HCT116 (cell line): ENCODE results near the gene SMIM10L2A. TPM values are rescaled to one million over a fixed set of nuclear protein-coding genes. Genes with fewer than 3 reads are reported as not detected.

Experiments
- ATAC-seq: fragments of 200-7000 bp; cut with Tn5 transposase; 2 replicates; pipeline ENCODE4 v1.9.1; 2020; ENCODE audit warnings: mild to moderate bottlenecking, moderate library complexity
- BruUV-seq: library from RNA; stranded (reverse); fragments of 400-500 nt; replicated peaks from 2 replicates; lab custom pipeline; 2021; lab: Mats Ljungman, UMichigan
- CTCF ChIA-PET: fragments of 300-600 bp; sonication (Branson Sonifier 250); formaldehyde crosslinking; loops from one replicate; lab custom pipeline; 2021; ENCODE audit warnings: antibody characterized with exemption; lab: Charles Lee
- POLR2A ChIA-PET: fragments of 300-600, 350-600 bp; sonication (Branson Sonifier 250); formaldehyde crosslinking; loops from one replicate; lab custom pipeline; 2021; ENCODE audit warnings: antibody characterized with exemption; lab: Charles Lee
- RAD21 ChIA-PET, 2 experiments: fragments of 300-600 bp; sonication (Branson Sonifier 250); formaldehyde crosslinking; loops; one replicate each; lab custom pipeline; 2023; ENCODE audit warnings: low total read pairs in 2 of 2; ENCODE audit not compliant: uncharacterized antibody in 2 of 2, unreplicated experiment in 2 of 2, low non-redundant PET in 1 of 2; lab: Charles Lee
- DNase-seq: peaks from one replicate; pipeline ENCODE4 v3.0.0-alpha.2; 2010; ENCODE audit warnings: low read depth, low spot score
- H2AFZ ChIP-seq: fragments of 200-600 bp; shearing (Covaris generic), sonication (generic); 2 replicates; pipeline ENCODE4 v1.6.1; 2017; ENCODE audit warnings: low read depth, mixed run types, mixed read lengths, antibody characterized with exemption, low read length; ENCODE audit not compliant: poor library complexity, severe bottlenecking
- H3K27ac ChIP-seq: 2 replicates; pipeline ENCODE4 v1.5.1; 2012; ENCODE audit warnings: low read depth, low read length
- H3K27me3 ChIP-seq: fragments of 200-600 bp; sonication (generic); 2 replicates; pipeline ENCODE4 v1.6.1; 2016; ENCODE audit warnings: mixed run types, low read length, mixed read lengths; ENCODE audit not compliant: insufficient read depth
- H3K36me3 ChIP-seq, 2 experiments: fragments of 200-500 bp in 1 of 2; fragments of 200-600 bp in 1 of 2; sonication (Bioruptor generic) in 1 of 2; sonication (generic) in 1 of 2; 2 replicates each; pipeline versions ENCODE4 v1.5.1 to v1.6.1; 2014 to 2016; ENCODE audit warnings: low read length in 2 of 2, inconsistent platforms in 1 of 2, mixed read lengths in 1 of 2, mixed run types in 1 of 2; ENCODE audit not compliant: insufficient read depth in 2 of 2, control insufficient read depth in 1 of 2
- H3K4me1 ChIP-seq, 2 experiments: fragments of 200-600 bp in 1 of 2; sonication (generic) in 1 of 2; 2 replicates each; pipeline versions ENCODE4 v1.5.1 to v1.6.1; 2012 to 2017; ENCODE audit warnings: low read length in 2 of 2, inconsistent platforms in 1 of 2, mild to moderate bottlenecking in 1 of 2, mixed read lengths in 1 of 2, mixed run types in 1 of 2, moderate library complexity in 1 of 2; ENCODE audit not compliant: insufficient read depth in 2 of 2, control insufficient read depth in 1 of 2
- H3K4me2 ChIP-seq: fragments of 200-600 bp; sonication (generic); 2 replicates; pipeline ENCODE4 v1.6.1; 2017; ENCODE audit warnings: mixed run types, low read length, mixed read lengths
- H3K4me3 ChIP-seq, 2 experiments: fragments of 200-600 bp in 1 of 2; sonication (generic) in 1 of 2; replicated peaks in 1 of 2; 2 replicates each; pipeline ENCODE4 v1.5.1; 2011 to 2016; ENCODE audit warnings: low read length in 2 of 2, control low read depth in 1 of 2, low read depth in 1 of 2, mild to moderate bottlenecking in 1 of 2, mixed read lengths in 1 of 2, mixed run types in 1 of 2
- H3K79me2 ChIP-seq: fragments of 200-600 bp; sonication (generic); 2 replicates; pipeline ENCODE4 v1.6.1; 2017; ENCODE audit warnings: mild to moderate bottlenecking, mixed run types, low read length, moderate library complexity, mixed read lengths; ENCODE audit not compliant: insufficient read depth
- H3K9ac ChIP-seq: fragments of 200-600 bp; sonication (generic); 2 replicates; pipeline ENCODE4 v1.6.1; 2016; ENCODE audit warnings: low read length, mixed read lengths
- H3K9me2 ChIP-seq: fragments of 200-600 bp; sonication (generic), shearing (Covaris generic); 2 replicates; pipeline ENCODE4 v1.6.1; 2017; ENCODE audit warnings: mixed run types, mild to moderate bottlenecking, moderate library complexity; ENCODE audit not compliant: insufficient read depth
- H3K9me3 ChIP-seq, 2 experiments: fragments of 200-500 bp in 1 of 2; fragments of 200-600 bp in 1 of 2; sonication (Bioruptor generic) in 1 of 2; sonication (generic) in 1 of 2; 2 replicates each; pipeline ENCODE4 v1.6.1; 2014 to 2017; ENCODE audit warnings: low read length in 2 of 2, mixed read lengths in 2 of 2, inconsistent platforms in 1 of 2, low read depth in 1 of 2, mild to moderate bottlenecking in 1 of 2, mixed run types in 1 of 2, moderate library complexity in 1 of 2; ENCODE audit not compliant: control insufficient read depth in 1 of 2, insufficient read depth in 1 of 2
- H4K20me1 ChIP-seq: fragments of 200-600 bp; sonication (generic), shearing (Covaris generic); 2 replicates; pipeline ENCODE4 v1.6.1; 2017; ENCODE audit warnings: mixed run types, mild to moderate bottlenecking, moderate library complexity; ENCODE audit not compliant: insufficient read depth
- CEBPB ChIP-seq: IDR thresholded peaks from 2 replicates; pipeline ENCODE4 v1.6.1; 2012; ENCODE audit warnings: low read depth
- EGR1 ChIP-seq: IDR thresholded peaks from 2 replicates; pipeline ENCODE4 v1.6.1; 2012; ENCODE audit warnings: low read depth
- EZH2 ChIP-seq: fragments of 200-600 bp; sonication (generic); IDR thresholded peaks from 2 replicates; pipeline ENCODE4 v1.6.1; 2017; ENCODE audit warnings: antibody characterized with exemption, mixed run types
- RAD21 ChIP-seq: IDR thresholded peaks from 2 replicates; pipeline ENCODE4 v1.6.1; 2012; ENCODE audit warnings: low read depth, mild to moderate bottlenecking
- REST ChIP-seq: IDR thresholded peaks from 2 replicates; pipeline ENCODE4 v1.6.1; 2012; ENCODE audit warnings: low read depth
- YY1 ChIP-seq: IDR thresholded peaks from 2 replicates; pipeline ENCODE4 v1.6.1; 2011; ENCODE audit warnings: low read length, low read depth, moderate library complexity, mild to moderate bottlenecking; ENCODE audit not compliant: insufficient replicate concordance; ENCODE audit errors: extremely low read depth
- ZFX ChIP-seq: fragments of 450-650 bp; IDR thresholded peaks from 2 replicates; pipeline ENCODE4 v1.6.1; 2017
- ZNF274 ChIP-seq: fragments of 200-500 bp; sonication (Bioruptor generic); IDR thresholded peaks from 2 replicates; pipeline ENCODE4 v1.6.1; 2014; ENCODE audit warnings: mild to moderate bottlenecking, low read depth, low read length, inconsistent platforms
- intact Hi-C: fragments of 100-400 bp; cut with micrococcal nuclease; formaldehyde crosslinking; loops from 2 replicates; pipeline ENCODE4 v1.10.0; 2022
- total RNA-seq: library from RNA; stranded (reverse); gene quantifications from one replicate; pipeline ENCODE4 v1.2.1, GENCODE V29; 2021; ENCODE audit not compliant: unreplicated experiment

SMIM10L2A gene
- total RNA-seq, 1 experiment from 2014 or later = 1.5 TPM

DNA sequence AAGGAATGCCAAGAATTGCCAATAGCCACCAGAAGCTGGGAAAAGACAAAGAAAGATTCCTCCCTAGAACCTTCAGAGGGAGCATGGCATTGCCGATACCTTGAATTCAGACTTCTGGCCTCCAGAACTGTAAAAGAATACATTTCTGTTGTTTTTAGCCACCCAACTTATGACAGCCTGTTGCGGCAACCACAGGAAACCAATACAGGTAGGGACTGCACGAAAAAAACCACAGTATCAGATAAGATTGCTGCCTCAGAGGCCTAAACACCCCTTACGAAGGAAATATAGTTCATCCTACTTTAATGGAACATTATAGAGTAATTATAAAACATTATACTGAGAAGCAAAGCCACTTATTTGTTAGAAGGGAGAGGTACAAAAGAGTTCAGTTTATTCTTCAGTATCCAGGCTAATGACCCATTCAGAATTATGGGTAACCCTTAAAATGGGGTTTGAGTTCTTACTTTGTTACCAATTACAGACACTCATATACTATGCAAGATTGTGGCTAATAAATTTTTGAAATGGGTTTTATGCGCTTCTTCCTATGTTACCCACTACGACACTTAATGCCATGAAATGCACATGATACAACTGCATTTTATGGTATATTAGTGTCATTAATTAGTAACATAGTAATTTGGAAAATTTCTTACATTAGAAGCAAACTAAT is 37.4 kb upstream of the SMIM10L2A start:
- no peaks in the 10 kb centered on the region for H3K9me3 ChIP-seq
- ChIA-PET RAD21 (no interaction called here), POLR2A (no interaction called here), CTCF (no interaction called here)
- no peaks in the 10 kb centered on the region for H3K27me3 ChIP-seq
- H3K27ac ChIP-seq = no peak overlapping the region
- TF ChIP-seq REST (no peak), CEBPB (no peak), RAD21 (no peak), ZFX (no peak), YY1 (no peak), ZNF274 (no peak), EGR1 (no peak), EZH2 (no peak)
- no peaks in the 10 kb centered on the region for H3K36me3 ChIP-seq
- H3K9ac ChIP-seq = no peak overlapping the region
- intact Hi-C loops = no loop called here
- no TSS peak for BruUV-seq
- peaks cover 0 to under 1% of the 10 kb centered on the region in 2 experiments; a peak in 1 of 4 replicates for H3K4me1 ChIP-seq
- H3K79me2 ChIP-seq = no peaks in the 10 kb centered on the region
- H2AFZ ChIP-seq = no peak overlapping the region
- no peaks in the 10 kb centered on the region for H3K9me2 ChIP-seq
- DNase-seq (no peak), ATAC-seq (no peak)
- H3K4me2 ChIP-seq = no peak overlapping the region
- no peaks in the 10 kb centered on the region for H4K20me1 ChIP-seq
- no peak overlapping the region for H3K4me3 ChIP-seq
